SU-DHL-6 (cell line): Measurements from ENCODE around the gene MRPS15.

Source experiments
- EZH2phosphoT487 ChIP-seq: fragments of 200-600 bp; sonication (generic), shearing (Covaris generic); conservative IDR thresholded peaks from 2 replicates; pipeline ENCODE4 v1.6.1; 2018; ENCODE audit warnings: mild to moderate bottlenecking, antibody characterized with exemption, low read length, moderate library complexity, mixed read lengths
- TF ChIP-seq, protein P1 (sequence below): fragments of 200-600 bp; sonication (generic); IDR thresholded peaks from one replicate; pipeline ENCODE4 v1.5.1; 2017; ENCODE audit warnings: antibody characterized with exemption, mild to moderate bottlenecking, low read length, moderate library complexity; ENCODE audit not compliant: insufficient read depth, poor library complexity, severe bottlenecking

- TF ChIP-seq, protein P1, sequence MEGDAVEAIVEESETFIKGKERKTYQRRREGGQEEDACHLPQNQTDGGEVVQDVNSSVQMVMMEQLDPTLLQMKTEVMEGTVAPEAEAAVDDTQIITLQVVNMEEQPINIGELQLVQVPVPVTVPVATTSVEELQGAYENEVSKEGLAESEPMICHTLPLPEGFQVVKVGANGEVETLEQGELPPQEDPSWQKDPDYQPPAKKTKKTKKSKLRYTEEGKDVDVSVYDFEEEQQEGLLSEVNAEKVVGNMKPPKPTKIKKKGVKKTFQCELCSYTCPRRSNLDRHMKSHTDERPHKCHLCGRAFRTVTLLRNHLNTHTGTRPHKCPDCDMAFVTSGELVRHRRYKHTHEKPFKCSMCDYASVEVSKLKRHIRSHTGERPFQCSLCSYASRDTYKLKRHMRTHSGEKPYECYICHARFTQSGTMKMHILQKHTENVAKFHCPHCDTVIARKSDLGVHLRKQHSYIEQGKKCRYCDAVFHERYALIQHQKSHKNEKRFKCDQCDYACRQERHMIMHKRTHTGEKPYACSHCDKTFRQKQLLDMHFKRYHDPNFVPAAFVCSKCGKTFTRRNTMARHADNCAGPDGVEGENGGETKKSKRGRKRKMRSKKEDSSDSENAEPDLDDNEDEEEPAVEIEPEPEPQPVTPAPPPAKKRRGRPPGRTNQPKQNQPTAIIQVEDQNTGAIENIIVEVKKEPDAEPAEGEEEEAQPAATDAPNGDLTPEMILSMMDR = no peak
- TF ChIP-seq EZH2phosphoT487 = no peak
Observed at GRCh38 chr1:36503733-36504132, 39.5 kb upstream of the MRPS15 start.
